ENCODE data around the gene PDLIM1. TPM values are rescaled to one million over a fixed set of nuclear protein-coding genes. Genes with fewer than 3 reads are reported as not detected.

PDLIM1 gene
- total and polyA plus RNA-seq, 2 experiments from 2014 or later: 111 to 233 TPM

- DNase-seq (ENCODE audit: low spot score): no peak
- Mint-ChIP-seq H3K36me3 (ENCODE audit: low read depth) (peaks cover 71% of the 10 kb centered on the region), H3K4me1 (peaks cover 26% of the 10 kb centered on the region), H3K9me3 (peaks cover 10% of the 10 kb centered on the region), H3K27ac (peak overlapping the region; percentile 91), H3K4me3 (no peak overlapping the region), H3K27me3 (ENCODE audit: insufficient read depth, low read depth, poor library complexity) (peaks cover 11% of the 10 kb centered on the region)
- Histone ChIP-seq H3K79me2 (replicated peaks; ENCODE audit: insufficient read depth) (peaks cover 19% of the 10 kb centered on the region), H3K4me3 (no peak overlapping the region), H4K20me1 (replicated peaks; ENCODE audit: insufficient read depth) (no peaks in the 10 kb centered on the region), H3K4me2 (no peak overlapping the region), H3K4me1 (ENCODE audit: insufficient read depth) (peaks cover 8% of the 10 kb centered on the region), H3F3A (replicated peaks; ENCODE audit: low read depth) (peaks cover 8% of the 10 kb centered on the region), H2AFZ (no peak overlapping the region), H3K36me3 (ENCODE audit: insufficient read depth) (peaks cover 27% of the 10 kb centered on the region), H3K9me2 (ENCODE audit: insufficient read depth) (peaks cover 10% of the 10 kb centered on the region), H3K27me3 (ENCODE audit: insufficient read depth) (no peaks in the 10 kb centered on the region), H3K27ac (ENCODE audit: low read depth) (peak overlapping the region; percentile 90; the same call in 1 of the 2 replicates)
- TF ChIP-seq CREB1 (CRISPR knock-in tag; IDR thresholded peaks at IDR 0.05; ENCODE audit: low read depth) (no peak), ZNF114 (CRISPR knock-in tag; IDR thresholded peaks at IDR 0.05) (no peak)
- ATAC-seq: no peak
Measured at GRCh38 chr10:95236068-95236903, 54.5 kb downstream of the PDLIM1 start.

GRCh38 chr10:95235676-95236067, 55.1 kb downstream of the PDLIM1 start:
- Histone ChIP-seq H3K27me3 (ENCODE audit: insufficient read depth) (no peaks in the 10 kb centered on the region), H3K4me1 (ENCODE audit: insufficient read depth) (peaks cover 8% of the 10 kb centered on the region), H3K4me2 (no peak overlapping the region), H3F3A (replicated peaks; ENCODE audit: low read depth) (peaks cover 8% of the 10 kb centered on the region), H3K9me2 (ENCODE audit: insufficient read depth) (peaks cover 10% of the 10 kb centered on the region), H3K27ac (ENCODE audit: low read depth) (peak overlapping the region; percentile 90), H4K20me1 (replicated peaks; ENCODE audit: insufficient read depth) (no peaks in the 10 kb centered on the region), H3K79me2 (replicated peaks; ENCODE audit: insufficient read depth) (peaks cover 16% of the 10 kb centered on the region), H2AFZ (no peak overlapping the region), H3K36me3 (ENCODE audit: insufficient read depth) (peaks cover 27% of the 10 kb centered on the region), H3K4me3 (no peak overlapping the region)
- TF ChIP-seq CREB1 (CRISPR knock-in tag; IDR thresholded peaks at IDR 0.05; ENCODE audit: low read depth) (no peak), REST (IDR thresholded peaks at IDR 0.05; ENCODE audit: unreplicated experiment) (no peak), ZNF114 (CRISPR knock-in tag; IDR thresholded peaks at IDR 0.05) (no peak), POLR2AphosphoS5 (IDR thresholded peaks at IDR 0.05; ENCODE audit: low read depth) (no peak), JUNB (IDR thresholded peaks at IDR 0.05; ENCODE audit: unreplicated experiment) (no peak), EZH2 (IDR thresholded peaks at IDR 0.05; ENCODE audit: low read depth, unreplicated experiment) (no peak), CTCF (conservative IDR thresholded peaks at IDR 0.05; ENCODE audit: low read depth in 2 of 2) (no peak)
- peaks cover 10% of the 10 kb centered on the region for H3K9me3 Mint-ChIP-seq
- H3K4me1 Mint-ChIP-seq: peaks cover 30% of the 10 kb centered on the region
- no peak for DNase-seq (ENCODE audit: low spot score)
- ATAC-seq: no peak
- no peak overlapping the region for H3K4me3 Mint-ChIP-seq
- peaks cover 66% of the 10 kb centered on the region for H3K36me3 Mint-ChIP-seq (ENCODE audit: low read depth)
- peaks cover 12% of the 10 kb centered on the region for H3K27me3 Mint-ChIP-seq (ENCODE audit: insufficient read depth, low read depth, poor library complexity)
- H3K27ac Mint-ChIP-seq: peak overlapping the region; percentile 91
